Activated CD4-positive, alpha-beta T cell treated with anti-CD3 and anti-CD28 coated beads for 36 hours (primary cell): ENCODE data around the gene CAPNS1. TPM values are rescaled to one million over a fixed set of nuclear protein-coding genes. Genes with fewer than 3 reads are reported as not detected.

Experiments
- ATAC-seq: fragments of 200-7000 bp; cut with Tn5 transposase; one replicate; pipeline ENCODE4 v1.10.0; 2021; ENCODE audit warnings: mild to moderate bottlenecking, moderate library complexity
- CTCF ChIA-PET: fragments of 350-600 bp; sonication (Branson Sonifier 250); formaldehyde crosslinking; loops from one replicate; lab custom pipeline; 2021; ENCODE audit warnings: antibody characterized with exemption; lab: Charles Lee
- POLR2A ChIA-PET: fragments of 350-600 bp; sonication (Branson Sonifier 250); formaldehyde crosslinking; loops from one replicate; lab custom pipeline; 2021; ENCODE audit warnings: antibody characterized with exemption, inconsistent platforms; lab: Charles Lee
- DNase-seq: peaks from one replicate; pipeline ENCODE4 v3.0.0-alpha.2; 2020
- H3K27ac Mint-ChIP-seq: one replicate; pipeline ENCODE4 v1.8.0; 2021; ENCODE audit warnings: mixed read lengths
- H3K27me3 Mint-ChIP-seq: one replicate; pipeline ENCODE4 v1.8.0; 2021; ENCODE audit warnings: mixed read lengths
- H3K36me3 Mint-ChIP-seq: one replicate; pipeline ENCODE4 v1.8.0; 2021; ENCODE audit warnings: low read depth, mixed read lengths
- H3K4me1 Mint-ChIP-seq: one replicate; pipeline ENCODE4 v1.8.0; 2021; ENCODE audit warnings: mixed read lengths
- H3K4me3 Mint-ChIP-seq: one replicate; pipeline ENCODE4 v1.8.0; 2021; ENCODE audit warnings: mild to moderate bottlenecking, moderate library complexity, mixed read lengths
- H3K9me3 Mint-ChIP-seq: one replicate; pipeline ENCODE4 v1.8.0; 2021; ENCODE audit warnings: low read depth, mixed read lengths
- intact Hi-C, 2 experiments: fragments of 100-400 bp; cut with DNase I in 1 of 2; cut with micrococcal nuclease in 1 of 2; formaldehyde crosslinking; loops; one replicate each; pipeline versions ENCODE4 v1.14.2 to v1.15.1; 2022 to 2024; cut with DNase I, micrococcal nuclease
- total RNA-seq, 2 experiments: library from RNA; stranded (reverse); gene quantifications; one replicate each; pipeline ENCODE4 v1.2.3, GENCODE V29; 2021

CAPNS1 gene
- total RNA-seq, 2 experiments from 2014 or later = 345 to 452 TPM

GRCh38 chr19:36136964-36137686 is 2.7 kb upstream of the CAPNS1 start:
- CTCF ChIA-PET = interaction anchor here (1.3 to 2.9 kb wide), 2 partner anchors 9 to 13 kb away, joined by 3 to 18 read pairs; no protein-coding TSS in a partner anchor
- POLR2A ChIA-PET = no interaction called here
- peak; percentile 44 for DNase-seq
- Mint-ChIP-seq H3K4me1 (peaks cover 35% of the 10 kb centered on the region), H3K36me3 (peaks cover 11% of the 10 kb centered on the region), H3K4me3 (no peak overlapping the region), H3K9me3 (no peaks in the 10 kb centered on the region), H3K27me3 (no peaks in the 10 kb centered on the region), H3K27ac (peak overlapping the region; percentile 40)
- intact Hi-C loops = loop anchor here in 1 of 2 experiments (10.0 kb wide), 2 partner anchors 468 to 1178 kb away; partner anchors contain the start of gene ZNF382
- ATAC-seq = peak; percentile 3

- no peaks in the 10 kb centered on the region for H3K9me3 Mint-ChIP-seq
- H3K4me3 Mint-ChIP-seq = peak overlapping the region; percentile 97
- no peaks in the 10 kb centered on the region for H3K27me3 Mint-ChIP-seq
- POLR2A ChIA-PET = interaction anchor here (0.6 to 1.5 kb wide), 3 partner anchors 11 to 332 kb away, joined by 3 to 6 read pairs (median 4); partner anchors contain the start of gene POLR2I
- peaks cover 21% of the 10 kb centered on the region for H3K36me3 Mint-ChIP-seq
- intact Hi-C loops = loop anchor here in 1 of 2 experiments (1.0 to 10.0 kb wide), 3 partner anchors 11 to 1176 kb away; partner anchors contain the start of gene ZNF382
- ATAC-seq (no peak), DNase-seq (no peak)
- peak overlapping the region; percentile 97 for H3K27ac Mint-ChIP-seq
- CTCF ChIA-PET = interaction anchor here (1.1 to 2.9 kb wide), 2 partner anchors 11 kb away, joined by 5 to 18 read pairs; no protein-coding TSS in a partner anchor
- peaks cover 26% of the 10 kb centered on the region for H3K4me1 Mint-ChIP-seq
Observed at GRCh38 chr19:36139120-36139472, 770 bp upstream of the CAPNS1 start.

- POLR2A ChIA-PET = interaction anchor here (1.5 kb wide), 1 partner anchor 12 kb away, joined by 6 read pairs; no protein-coding TSS in a partner anchor
- ATAC-seq = peak; percentile 14
- CTCF ChIA-PET = interaction anchor here (1.1 kb wide), 1 partner anchor 12 kb away, joined by 5 read pairs; no protein-coding TSS in a partner anchor
Observed at GRCh38 chr19:36140304-36141038, 605 bp downstream of the CAPNS1 start.

GRCh38 chr19:36141039-36141927 is 1.4 kb downstream of the CAPNS1 start:
- no peaks in the 10 kb centered on the region for H3K27me3 Mint-ChIP-seq
- POLR2A ChIA-PET = no interaction called here
- CTCF ChIA-PET = no interaction called here
- H3K9me3 Mint-ChIP-seq = no peaks in the 10 kb centered on the region
- peaks cover 26% of the 10 kb centered on the region for H3K4me1 Mint-ChIP-seq
- intact Hi-C loops = loop anchor here (1.0 to 2.0 kb wide), 7 partner anchors 14 to 438 kb away; partner anchors contain the start of genes TBCB (in 2 of the 2), ALKBH6 (in 1 of the 2), THAP8 (in 1 of the 2) and WDR62 (in 1 of the 2)
- H3K36me3 Mint-ChIP-seq = peaks cover 36% of the 10 kb centered on the region
- ATAC-seq (peak; percentile 80), DNase-seq (peak; percentile 95)
- H3K27ac Mint-ChIP-seq = peak overlapping the region; percentile 88
- peak overlapping the region; percentile 97 for H3K4me3 Mint-ChIP-seq

More at GRCh38 chr19:36140304-36141038, 605 bp downstream of the CAPNS1 start:
- Mint-ChIP-seq H3K36me3 (peaks cover 28% of the 10 kb centered on the region), H3K27me3 (no peaks in the 10 kb centered on the region), H3K4me1 (peaks cover 26% of the 10 kb centered on the region), H3K4me3 (peak overlapping the region; percentile 97), H3K9me3 (no peaks in the 10 kb centered on the region), H3K27ac (peak overlapping the region; percentile 97)
- intact Hi-C loops = loop anchor here (1.0 to 2.0 kb wide), 12 partner anchors 13 to 496 kb away; partner anchors contain the start of genes TBCB (in 2 of the 2), ALKBH6 (in 1 of the 2), ARHGAP33 (in 1 of the 2) and SDHAF1 (in 1 of the 2)
- peak; percentile 65 for DNase-seq

- Mint-ChIP-seq H3K27ac (no peak overlapping the region), H3K27me3 (no peaks in the 10 kb centered on the region), H3K4me1 (peaks cover 18% of the 10 kb centered on the region), H3K4me3 (no peak overlapping the region), H3K9me3 (no peaks in the 10 kb centered on the region), H3K36me3 (peaks cover 42% of the 10 kb centered on the region)
- intact Hi-C loops = no loop called here
- DNase-seq (no peak), ATAC-seq (no peak)
- ChIA-PET POLR2A (no interaction called here), CTCF (no interaction called here)
Observed at GRCh38 chr19:36142046-36142445, 2.2 kb downstream of the CAPNS1 start.

GRCh38 chr19:36142496-36142895 is 2.6 kb downstream of the CAPNS1 start:
- Mint-ChIP-seq H3K9me3 (no peaks in the 10 kb centered on the region), H3K27ac (no peak overlapping the region), H3K4me1 (peaks cover 15% of the 10 kb centered on the region), H3K36me3 (peaks cover 45% of the 10 kb centered on the region), H3K4me3 (no peak overlapping the region), H3K27me3 (no peaks in the 10 kb centered on the region)
- ATAC-seq (no peak), DNase-seq (no peak)
- ChIA-PET POLR2A (no interaction called here), CTCF (no interaction called here)
- intact Hi-C loops = no loop called here

GRCh38 chr19:36144624-36145023 is 4.8 kb downstream of the CAPNS1 start:
- ATAC-seq = no peak
- peaks cover 54% of the 10 kb centered on the region for H3K36me3 Mint-ChIP-seq
- intact Hi-C loops = no loop called here

GRCh38 chr19:36149673-36150406 is 10.0 kb downstream of the CAPNS1 start:
- H3K27me3 Mint-ChIP-seq = no peaks in the 10 kb centered on the region
- intact Hi-C loops = no loop called here
- no peak for DNase-seq
- H3K4me3 Mint-ChIP-seq = no peak overlapping the region
- H3K36me3 Mint-ChIP-seq = peaks cover 33% of the 10 kb centered on the region
- POLR2A ChIA-PET = no interaction called here
- no peak for ATAC-seq
- no peaks in the 10 kb centered on the region for H3K9me3 Mint-ChIP-seq
- no peaks in the 10 kb centered on the region for H3K4me1 Mint-ChIP-seq
- CTCF ChIA-PET = interaction anchor here (0.5 to 1.1 kb wide), 2 partner anchors 20 to 22 kb away, joined by 3 read pairs; no protein-coding TSS in a partner anchor
- no peak overlapping the region for H3K27ac Mint-ChIP-seq

More at GRCh38 chr19:36144624-36145023, 4.8 kb downstream of the CAPNS1 start:
- no peak overlapping the region for H3K27ac Mint-ChIP-seq
- H3K9me3 Mint-ChIP-seq = no peaks in the 10 kb centered on the region
- no peak overlapping the region for H3K4me3 Mint-ChIP-seq
- peaks cover 11% of the 10 kb centered on the region for H3K4me1 Mint-ChIP-seq
- DNase-seq = no peak
- CTCF ChIA-PET = interaction anchor here (2.4 kb wide), 1 partner anchor 17 kb away, joined by 12 read pairs; no protein-coding TSS in a partner anchor
- POLR2A ChIA-PET = no interaction called here
- no peaks in the 10 kb centered on the region for H3K27me3 Mint-ChIP-seq

- DNase-seq (no peak), ATAC-seq (no peak)
- intact Hi-C loops = no loop called here
- ChIA-PET CTCF (interaction anchor here (1.1 kb wide), 1 partner anchor 23 kb away, joined by 3 read pairs; no protein-coding TSS in a partner anchor), POLR2A (interaction anchor here (0.6 kb wide), 2 partner anchors 61 to 532 kb away, joined by 3 to 6 read pairs; no protein-coding TSS in a partner anchor)
- Mint-ChIP-seq H3K36me3 (peaks cover 30% of the 10 kb centered on the region), H3K4me3 (no peak overlapping the region), H3K4me1 (no peaks in the 10 kb centered on the region), H3K27ac (no peak overlapping the region), H3K9me3 (no peaks in the 10 kb centered on the region), H3K27me3 (no peaks in the 10 kb centered on the region)
Observed at GRCh38 chr19:36150586-36150985, 10.7 kb downstream of the CAPNS1 start.
